GM12892 (cell line): Measurements from ENCODE around the gene ARHGEF2.

ENCODE experiments used
- POLR2A ChIP-seq: IDR thresholded peaks from 2 replicates; pipeline ENCODE4 v1.6.1; 2011; ENCODE audit warnings: low read depth, low read length, control low read depth
- POLR2AphosphoS5 ChIP-seq: IDR thresholded peaks from 2 replicates; pipeline ENCODE4 v1.6.1; 2011; ENCODE audit warnings: low read depth, low read length, control low read depth
- TAF1 ChIP-seq: IDR thresholded peaks from 2 replicates; pipeline ENCODE4 v1.6.1; 2011; ENCODE audit warnings: low read depth, mild to moderate bottlenecking, control low read depth, low read length, borderline replicate concordance

GRCh38 chr1:155952505-155952890 lies 25.8 kb downstream of the ARHGEF2 start:
- TF ChIP-seq POLR2A (no peak), TAF1 (no peak), POLR2AphosphoS5 (no peak)
